Mucosa of gallbladder (tissue), 1 donor: ENCODE data around the gene APLN. TPM values are rescaled to one million over a fixed set of nuclear protein-coding genes. Genes with fewer than 3 reads are reported as not detected.

Experiments used
- DNase-seq: peaks from one replicate; pipeline ENCODE4 v3.0.0-alpha.2; 2020; ENCODE audit warnings: low spot score
- total RNA-seq: library from RNA; stranded (reverse); gene quantifications from one replicate; pipeline ENCODE4 v1.2.1, GENCODE V29; 2021
- donor health status: DM: no; HTN: no; CAD: no.

Gene APLN
- total RNA-seq, 1 donor from 2014 or later = 0.20 TPM

GRCh38 chrX:129597905-129598304 lies 56.9 kb downstream of the APLN start:
- no peak for DNase-seq

DNA sequence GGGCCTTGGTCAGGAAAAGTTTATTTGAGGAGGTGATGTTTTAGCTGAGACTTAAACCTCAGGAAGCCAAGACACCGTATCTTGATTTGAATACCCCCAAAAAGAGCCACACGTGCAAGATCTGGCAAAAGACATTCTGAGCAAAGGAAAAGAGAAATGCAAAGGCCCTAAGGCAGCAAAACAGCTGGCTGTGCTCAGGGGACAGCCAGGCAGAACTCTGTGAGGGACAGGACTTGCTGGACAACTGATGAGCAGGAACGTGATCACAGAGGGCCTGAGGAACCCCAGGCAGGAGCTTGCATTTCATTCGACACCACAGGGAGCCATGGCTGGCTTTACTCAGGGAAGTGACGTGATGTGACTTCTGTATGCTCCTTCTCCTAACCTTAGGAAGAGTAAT lies 58.7 kb downstream of the APLN start:
- DNase-seq = no peak

Other genes starting within 250 kb of the APLN start
- 28.8 TPM for gene SMARCA1, start 131.5 kb downstream of the APLN start, total RNA-seq
- 30.3 TPM for gene OCRL, start 114.7 kb downstream of the APLN start, total RNA-seq
- 2.0 TPM for gene XPNPEP2, start 84.0 kb upstream of the APLN start, total RNA-seq
- 13.6 TPM for gene SASH3, start 125.0 kb upstream of the APLN start, total RNA-seq
- 32.9 TPM for gene ZDHHC9, start 188.9 kb upstream of the APLN start, total RNA-seq